GM21737 (cell line): ENCODE data around the gene RAI14.
"Not testable (repeated sequence)": the region's sequence is repeated elsewhere in the genome, so short reads cannot be mapped to it uniquely, and the experiment has no call there.

Experiments used
- ATAC-seq: cut with Tn5 transposase; IDR thresholded peaks from one replicate; pipeline ENCODE4 v1.9.1; 2021; ENCODE audit warnings: mild to moderate bottlenecking, moderate library complexity; ENCODE audit not compliant: unreplicated experiment

The RAI14 gene

DNA sequence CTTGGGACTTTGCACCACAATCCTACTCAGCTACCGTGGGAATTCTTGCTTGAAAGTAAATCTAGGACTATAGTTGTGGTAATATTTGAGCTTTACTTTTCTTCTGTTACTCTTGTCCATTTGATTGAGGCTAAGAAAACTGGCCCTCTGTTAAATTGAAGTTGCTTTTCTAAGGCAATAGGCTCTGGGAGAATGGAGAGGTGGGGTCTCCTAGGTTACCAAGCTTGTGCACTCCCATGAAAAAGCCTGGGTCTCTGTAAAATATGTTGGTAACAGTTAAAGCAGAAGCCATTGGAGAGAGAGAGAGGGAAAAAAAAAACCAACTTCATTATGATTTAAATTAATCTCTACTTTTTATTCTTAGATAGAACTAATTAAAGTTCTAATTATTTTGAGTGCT is 68.6 kb downstream of the RAI14 start:
- ATAC-seq: no peak

- not testable (repeated sequence) for ATAC-seq
Observed at GRCh38 chr5:34727166-34727749, 71.1 kb downstream of the RAI14 start.

- no peak for ATAC-seq
Observed at GRCh38 chr5:34728236-34728635, 72.1 kb downstream of the RAI14 start.

- ATAC-seq: no peak
Observed at GRCh38 chr5:34731435-34732232, 75.5 kb downstream of the RAI14 start.

DNA sequence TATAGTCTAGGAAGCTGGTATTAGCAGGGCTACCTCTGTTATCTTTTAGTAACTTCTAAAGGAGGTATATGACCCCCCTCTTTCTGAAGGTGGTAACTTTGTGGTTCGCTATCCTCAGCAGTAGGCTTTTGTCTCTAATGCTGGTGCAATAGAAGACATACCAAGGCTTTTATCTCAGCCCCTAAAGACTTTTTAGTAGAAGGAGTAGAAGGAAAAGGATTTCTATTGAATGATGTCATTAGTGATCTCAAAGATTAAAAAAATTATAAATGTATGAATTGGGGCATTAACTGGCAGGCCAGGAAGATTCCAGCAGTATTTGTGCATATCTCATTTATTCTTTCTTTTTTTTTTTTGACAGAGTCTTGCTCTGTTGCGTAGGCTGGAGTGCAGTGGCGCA is 78.2 kb downstream of the RAI14 start:
- no peak for ATAC-seq

GRCh38 chr5:34735491-34736426 is 79.6 kb downstream of the RAI14 start:
- no peak for ATAC-seq

DNA sequence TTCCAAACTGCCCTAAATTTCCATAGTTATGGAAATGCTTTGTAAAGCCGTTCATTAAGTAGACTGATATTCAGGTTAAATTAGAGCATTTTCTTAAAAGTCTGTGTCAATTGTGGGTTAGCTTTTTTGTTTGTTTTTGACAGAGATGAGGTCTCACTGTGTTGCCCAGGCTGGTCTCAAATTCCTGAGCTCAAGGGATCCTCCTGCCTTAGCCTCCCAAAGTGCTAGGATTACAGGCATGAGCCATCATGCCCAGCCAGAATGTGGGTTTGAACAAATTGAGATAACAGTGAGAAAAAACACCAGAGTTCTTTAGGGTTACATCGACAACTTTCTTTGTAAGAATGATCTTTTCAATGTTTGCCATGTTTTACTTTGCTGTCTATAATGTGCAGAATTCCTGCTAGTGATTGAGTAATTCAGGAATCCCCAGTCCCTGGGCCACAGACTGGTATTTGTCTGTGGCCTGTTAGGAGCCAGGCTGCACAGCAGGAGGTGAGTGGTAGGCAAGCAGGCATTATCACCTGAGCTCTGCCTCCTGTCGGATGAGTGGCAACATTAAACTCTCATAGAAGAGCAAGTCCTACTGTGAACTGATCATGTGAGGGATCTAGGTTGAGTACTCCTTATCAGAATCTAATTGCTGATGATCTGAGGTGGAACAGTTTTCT is 80.5 kb downstream of the RAI14 start:
- ATAC-seq: no peak

DNA sequence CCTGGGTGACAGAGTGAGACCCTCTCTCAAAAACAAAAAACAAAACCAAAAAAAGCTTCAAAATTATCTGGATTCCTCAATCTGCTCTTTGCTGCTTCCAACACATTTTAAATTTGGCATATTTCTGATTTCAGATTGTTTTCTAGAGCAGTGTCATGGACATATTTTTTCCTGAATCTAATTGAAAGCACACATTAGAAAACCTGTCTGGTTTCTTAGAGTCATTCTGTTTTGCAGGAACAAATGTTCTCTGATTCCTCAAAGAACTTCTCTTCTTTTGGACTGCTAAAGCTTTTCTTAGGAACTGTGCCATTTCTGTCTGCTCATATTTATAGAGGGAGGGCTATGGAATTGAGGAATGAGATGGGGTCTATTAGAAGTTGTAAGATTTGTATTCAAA is 81.6 kb downstream of the RAI14 start:
- ATAC-seq: no peak

DNA sequence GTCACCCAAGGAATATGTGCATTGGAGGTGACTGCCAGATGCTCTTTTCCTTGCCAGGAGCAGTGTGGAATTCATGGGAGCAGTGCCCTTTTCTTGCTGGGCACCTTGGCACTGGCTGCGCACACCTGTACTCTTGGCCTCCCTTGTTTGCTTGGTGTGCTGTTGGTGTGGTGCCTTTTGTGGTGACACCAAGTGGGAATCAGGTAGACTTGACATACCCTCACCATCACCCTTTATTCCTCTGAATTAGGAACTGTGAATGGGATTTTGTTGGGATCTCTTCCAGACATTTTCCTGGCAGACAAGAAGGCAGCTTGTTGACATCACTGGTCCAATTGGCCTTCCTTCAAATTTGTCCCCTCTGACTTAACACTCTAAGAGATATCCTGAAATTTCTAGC is 82.3 kb downstream of the RAI14 start:
- ATAC-seq: no peak

DNA sequence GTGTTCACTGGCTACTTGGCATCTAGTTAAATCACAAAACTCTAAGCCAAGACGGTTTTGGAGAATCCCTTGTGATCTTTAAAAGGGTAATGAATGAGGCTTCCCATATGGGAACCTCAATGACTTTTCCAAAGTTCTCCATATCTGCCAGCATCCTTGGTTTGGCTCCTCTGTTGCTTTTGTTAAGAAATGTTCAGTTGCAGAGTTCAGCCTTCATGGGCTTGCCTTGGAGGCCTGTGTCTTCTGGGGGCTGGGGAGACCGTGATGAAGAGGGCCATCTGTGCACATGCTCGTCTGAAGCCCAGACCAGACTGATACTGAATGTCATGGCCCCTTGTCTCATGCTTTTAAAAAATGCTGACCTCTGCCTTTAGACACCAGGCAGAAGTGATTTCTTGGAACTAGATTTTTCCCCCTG is 84.3 kb downstream of the RAI14 start:
- ATAC-seq: no peak

GRCh38 chr5:34742061-34742460 is 85.9 kb downstream of the RAI14 start:
- no peak for ATAC-seq

DNA sequence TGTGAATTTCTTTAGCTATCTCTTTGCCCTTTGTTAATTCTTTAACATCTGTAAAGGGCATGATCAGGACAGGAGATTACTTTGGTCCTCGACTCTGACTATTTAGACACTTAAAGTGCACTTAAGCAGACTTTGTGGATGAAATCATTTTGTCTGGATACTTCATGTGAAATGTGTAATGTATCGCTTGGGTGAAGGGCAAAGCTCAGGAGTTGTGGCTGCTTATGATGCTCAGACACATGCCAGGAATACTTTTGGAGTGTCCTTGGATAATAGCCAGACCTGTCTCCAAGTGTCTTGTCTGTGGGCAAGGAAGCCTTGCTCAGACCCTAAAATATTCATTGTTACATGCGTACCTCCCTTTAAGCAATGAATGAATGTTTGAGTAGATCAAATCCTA is 87.8 kb downstream of the RAI14 start:
- ATAC-seq: no peak

- ATAC-seq: no peak
Observed at GRCh38 chr5:34748431-34748830, 92.3 kb downstream of the RAI14 start.

DNA sequence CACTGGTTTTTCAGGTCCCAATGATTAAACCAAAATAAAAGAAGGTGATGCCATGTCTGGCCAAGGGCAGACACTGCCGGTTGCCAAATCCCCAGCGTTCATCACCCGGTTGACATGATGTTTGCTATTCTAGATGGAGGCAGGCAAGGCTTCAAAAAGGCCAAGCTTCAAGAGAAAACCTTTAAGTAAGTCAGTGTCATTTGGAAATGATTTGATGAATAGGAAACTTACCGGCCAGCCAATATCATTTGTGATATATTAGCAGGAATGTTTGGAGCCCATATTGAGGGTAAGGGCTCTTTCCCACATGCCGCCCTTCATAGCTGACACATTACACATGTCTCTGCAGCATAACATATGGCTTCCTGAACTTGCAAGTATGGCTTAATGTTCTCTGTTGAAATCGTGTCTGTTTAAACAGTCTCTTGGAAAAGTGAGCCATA is 93.3 kb downstream of the RAI14 start:
- no peak for ATAC-seq

DNA sequence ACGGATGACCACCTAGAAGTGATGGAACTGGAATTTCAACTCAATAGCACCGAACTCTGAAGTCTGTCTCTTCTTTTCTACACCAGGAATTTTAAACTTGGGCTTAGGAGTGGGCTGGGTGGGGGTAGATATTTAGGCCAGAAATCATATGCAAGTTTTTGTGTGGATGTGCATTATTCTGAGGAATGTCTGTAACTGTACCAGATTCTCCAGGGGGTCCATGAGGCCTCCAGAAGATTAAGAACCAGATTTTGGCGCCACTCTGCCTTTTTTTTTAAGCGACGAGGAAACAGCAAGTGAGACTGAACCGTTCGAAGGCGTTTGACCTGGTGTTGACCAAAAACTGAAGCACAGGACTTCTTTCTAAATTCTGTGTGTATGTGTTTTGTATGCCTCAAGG is 94.1 kb downstream of the RAI14 start:
- no peak for ATAC-seq

GRCh38 chr5:34751807-34752736 is 95.9 kb downstream of the RAI14 start:
- no peak for ATAC-seq

DNA sequence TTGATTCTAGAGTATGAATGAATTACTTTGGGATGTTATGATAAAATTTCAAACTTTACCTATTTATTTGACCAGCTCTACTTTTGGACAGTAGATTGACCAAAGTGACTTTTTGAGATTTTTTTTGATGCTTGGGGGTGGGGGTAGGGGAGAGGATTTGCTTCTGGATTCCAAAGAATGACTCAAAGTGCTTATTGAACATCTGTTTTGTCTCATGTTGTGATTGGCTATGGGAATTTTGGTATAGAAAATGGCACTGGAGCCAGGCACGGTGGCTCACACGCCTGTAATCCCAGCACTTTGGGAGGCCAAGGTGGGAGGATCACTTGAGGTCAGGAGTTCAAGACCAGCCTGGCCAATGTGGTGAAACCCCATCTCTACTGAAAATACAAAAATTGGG is 97.1 kb downstream of the RAI14 start:
- not testable (repeated sequence) for ATAC-seq

- ATAC-seq: no peak
Observed at GRCh38 chr5:34755926-34756325, 99.8 kb downstream of the RAI14 start.

DNA sequence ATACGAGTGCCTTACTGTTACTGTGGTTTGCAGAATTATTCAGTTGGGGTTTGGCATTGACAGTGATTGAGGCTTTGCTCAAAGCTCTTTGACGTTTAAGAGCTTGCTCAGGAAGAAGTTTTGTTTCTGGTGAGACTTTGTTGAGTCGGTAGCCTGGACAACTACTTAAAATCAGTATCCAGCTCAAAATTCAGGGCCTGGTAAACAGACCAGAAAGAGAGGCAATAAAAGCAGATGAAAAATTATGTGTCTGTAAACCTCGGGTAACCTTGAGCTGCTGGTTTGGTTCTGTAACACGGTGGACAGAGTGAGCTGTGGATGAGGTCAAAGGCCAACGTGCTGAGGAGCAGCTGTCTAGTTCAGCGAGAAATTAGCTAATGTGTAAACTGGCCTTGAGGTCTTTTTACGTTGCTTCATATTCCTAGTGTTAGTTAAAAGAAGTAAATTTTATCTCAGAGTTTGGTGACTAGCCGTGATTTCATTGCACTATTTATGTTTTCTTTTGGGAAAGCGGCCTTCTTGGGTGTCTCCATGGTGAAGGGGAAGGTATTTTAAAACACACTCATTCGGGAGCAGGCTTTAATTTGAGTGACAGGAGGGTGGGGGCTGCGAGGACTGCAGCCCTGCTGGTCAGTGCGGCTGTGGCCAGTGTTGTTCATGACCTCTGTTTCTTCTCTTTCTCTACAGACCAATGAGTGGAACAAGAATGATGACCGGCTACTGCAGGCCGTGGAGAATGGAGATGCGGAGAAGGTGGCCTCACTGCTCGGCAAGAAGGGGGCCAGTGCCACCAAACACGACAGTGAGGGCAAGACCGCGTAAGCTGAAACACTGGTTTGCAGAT is 100.9 kb downstream of the RAI14 start:
- no peak for ATAC-seq
